OCI-M2 (cell line): ENCODE data around the gene TARM1.

Experiments
- DNase-seq: peaks from one replicate; lab custom pipeline; 2025; ENCODE audit not compliant: unreplicated experiment; lab: John Stamatoyannopoulos, UW

The TARM1 gene

GRCh38 chr19:54035215-54036178 lies 45.7 kb downstream of the TARM1 start:
- DNase-seq: no peak

DNA sequence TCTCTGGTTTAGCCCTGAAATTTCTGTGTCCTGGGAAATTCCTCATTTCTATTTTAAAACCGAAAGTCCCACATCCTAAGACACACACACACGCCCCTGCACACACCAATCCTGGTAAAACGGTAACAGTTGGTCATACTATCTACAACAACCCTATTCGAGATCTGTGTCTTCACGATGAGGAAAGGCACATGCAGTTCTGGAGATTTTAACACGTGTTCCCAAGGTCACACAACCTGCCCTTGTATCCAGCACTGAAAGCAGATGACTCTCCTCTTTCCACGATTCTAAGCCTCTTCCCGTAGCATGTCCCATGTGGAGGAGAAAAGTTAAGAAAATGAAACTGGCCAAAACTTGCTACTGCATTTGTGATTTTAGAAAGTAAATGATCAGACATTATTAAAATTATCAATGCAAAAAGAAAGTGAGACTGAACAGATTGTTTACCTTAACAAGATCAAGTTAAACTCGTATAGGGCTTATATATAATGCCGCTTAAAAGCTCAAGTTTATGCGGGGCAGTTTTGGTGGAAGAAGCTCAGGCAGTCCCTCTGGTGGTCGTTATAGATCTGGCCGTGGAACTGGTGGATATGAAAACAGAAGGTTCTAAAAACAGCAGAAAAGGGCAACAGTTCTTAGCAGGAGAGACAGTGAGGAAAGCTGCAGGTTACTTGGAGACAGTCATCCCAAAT lies 50.1 kb downstream of the TARM1 start:
- peak; percentile 28 for DNase-seq

- peak; percentile 33 for DNase-seq
Measured at GRCh38 chr19:54029930-54030490, 51.2 kb downstream of the TARM1 start.

- DNase-seq: no peak
Measured at GRCh38 chr19:54029301-54029700, 51.9 kb downstream of the TARM1 start.

- no peak for DNase-seq
Measured at GRCh38 chr19:54026656-54027055, 54.5 kb downstream of the TARM1 start.

GRCh38 chr19:54024660-54025059 lies 56.5 kb downstream of the TARM1 start:
- no peak for DNase-seq

- no peak for DNase-seq
Measured at GRCh38 chr19:54023191-54023590, 58.0 kb downstream of the TARM1 start.

DNA sequence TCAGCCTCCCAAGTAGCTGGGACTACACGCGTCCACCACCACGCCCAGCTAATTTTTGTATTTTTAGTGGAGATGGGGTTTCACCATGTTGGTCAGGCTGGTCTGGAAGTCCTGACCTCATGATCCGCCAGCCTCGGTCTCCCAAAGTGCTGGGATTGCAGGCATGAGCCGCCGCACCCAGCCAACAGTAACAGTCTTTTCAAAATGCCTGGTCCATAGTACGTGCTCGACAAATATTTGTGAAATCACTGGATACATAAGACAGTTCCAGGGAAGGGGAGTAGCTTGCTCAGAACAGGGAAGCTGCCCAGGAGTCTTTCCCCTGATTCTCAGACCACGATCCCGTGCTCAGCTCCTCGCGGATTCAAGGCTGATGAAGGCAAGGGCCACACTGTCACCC lies 59.2 kb downstream of the TARM1 start:
- DNase-seq: no peak

GRCh38 chr19:54021363-54021762 lies 59.8 kb downstream of the TARM1 start:
- DNase-seq: no peak
